Stimulated activated naive CD8-positive, alpha-beta T cell treated with anti-CD3 and anti-CD28 coated beads, Interleukin-15, amount 100 ng/mL, for 72 hours (primary cell): ENCODE data around the gene RILP.
"Not testable (repeated sequence)": the region's sequence is repeated elsewhere in the genome, so short reads cannot be mapped to it uniquely, and the experiment has no call there.

Experiments
- ATAC-seq: fragments of 150-1000 bp; cut with Tn5 transposase; 2 replicates; pipeline ENCODE4 v1.10.0; 2021; ENCODE audit warnings: mild to moderate bottlenecking, moderate library complexity
- DNase-seq, 2 donors: peaks; one replicate each; pipeline ENCODE4 v3.0.0; 2021 to 2022
- H3K27ac Mint-ChIP-seq, 2 donors: one replicate each; pipeline ENCODE4 v1.8.0; 2022; ENCODE audit warnings: mild to moderate bottlenecking in 2 of 2, mixed read lengths in 2 of 2, moderate library complexity in 2 of 2
- H3K27me3 Mint-ChIP-seq: one replicate; pipeline ENCODE4 v1.8.0; 2022; ENCODE audit warnings: mixed read lengths
- H3K4me1 Mint-ChIP-seq: one replicate; pipeline ENCODE4 v1.8.0; 2022; ENCODE audit warnings: mild to moderate bottlenecking, mixed read lengths
- H3K4me3 Mint-ChIP-seq, 2 donors: one replicate each; pipeline ENCODE4 v1.8.0; 2022; ENCODE audit warnings: mild to moderate bottlenecking in 2 of 2, mixed read lengths in 2 of 2, moderate library complexity in 1 of 2
- H3K9me3 Mint-ChIP-seq, 2 donors: one replicate each; pipeline ENCODE4 v1.8.0; 2022; ENCODE audit warnings: mixed read lengths in 2 of 2

The RILP gene

DNA sequence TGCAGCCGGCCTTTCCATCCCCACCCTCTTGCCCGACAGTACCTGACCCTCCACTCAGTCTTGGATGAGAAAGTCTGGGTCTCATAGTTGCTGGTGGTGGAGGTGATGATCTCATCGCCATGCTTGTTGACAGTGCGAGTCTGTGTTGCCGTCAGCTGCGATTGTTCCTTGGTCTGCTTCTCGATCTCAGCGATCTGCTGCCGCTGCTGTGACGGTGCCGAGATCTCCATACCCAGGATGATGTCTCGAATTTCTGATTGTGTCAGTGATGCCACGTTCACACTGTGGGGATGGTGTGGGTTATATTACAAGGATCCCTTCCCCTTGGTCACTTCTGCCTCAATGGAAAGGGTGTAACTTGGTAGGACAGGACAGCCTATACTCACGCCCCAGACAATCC, 4.1 kb upstream of the RILP start:
- ATAC-seq (no peak), DNase-seq (no peak)
- Mint-ChIP-seq H3K27me3 (no peaks in the 10 kb centered on the region), H3K9me3 (no peaks in the 10 kb centered on the region), H3K4me1 (peaks cover 31% of the 10 kb centered on the region), H3K27ac (peak overlapping the region in 1 of 2 donors; percentile 27), H3K4me3 (no peak overlapping the region)

DNA sequence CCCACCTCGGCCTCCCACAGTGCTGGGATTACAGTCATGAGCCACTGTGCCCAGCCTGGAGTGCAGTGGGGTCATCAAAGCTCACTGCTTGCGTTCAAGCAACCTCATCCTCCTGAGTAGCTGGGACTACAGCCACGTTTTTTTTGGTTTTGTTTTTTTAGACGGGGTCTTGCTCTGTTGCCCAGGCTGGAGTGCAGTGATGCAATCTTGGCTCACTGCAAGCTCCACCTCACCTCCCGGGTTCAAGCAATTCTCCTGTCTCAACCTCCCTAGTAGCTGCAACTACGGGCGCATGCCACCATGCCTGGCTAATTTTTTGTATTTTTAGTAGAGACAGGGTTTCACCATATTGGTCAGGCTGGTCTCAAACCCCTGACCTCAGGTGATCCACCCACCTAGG, 3.1 kb upstream of the RILP start:
- H3K4me3 Mint-ChIP-seq, DNase-seq, H3K27me3 Mint-ChIP-seq, H3K27ac Mint-ChIP-seq, H3K9me3 Mint-ChIP-seq, ATAC-seq: not testable (repeated sequence)
- H3K4me1 Mint-ChIP-seq, result peaks cover 39% of the 10 kb centered on the region

DNA sequence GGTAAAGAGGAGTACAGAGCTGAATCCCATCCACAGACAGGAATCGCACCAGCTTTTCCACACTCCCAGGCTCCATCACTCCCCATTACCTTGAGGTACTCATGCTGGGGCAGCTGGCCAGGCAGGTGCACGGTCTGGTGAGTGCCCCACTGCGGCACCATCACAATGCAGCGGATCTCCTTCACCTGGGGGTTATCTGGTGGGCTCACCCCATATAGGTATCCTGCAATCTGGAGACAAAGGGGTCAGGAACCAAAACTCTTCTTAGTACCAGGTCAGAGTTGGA, 1.8 kb upstream of the RILP start:
- Mint-ChIP-seq H3K4me3 (no peak overlapping the region), H3K9me3 (no peaks in the 10 kb centered on the region), H3K27ac (no peak overlapping the region)

GRCh38 chr17:1650731-1651558, 1.3 kb upstream of the RILP start:
- no peak for DNase-seq
- H3K9me3 Mint-ChIP-seq, result no peaks in the 10 kb centered on the region
- no peaks in the 10 kb centered on the region for H3K27me3 Mint-ChIP-seq
- H3K4me1 Mint-ChIP-seq, result peaks cover 55% of the 10 kb centered on the region
- H3K27ac Mint-ChIP-seq, result no peak overlapping the region
- H3K4me3 Mint-ChIP-seq, result no peak overlapping the region
- no peak for ATAC-seq

More for the DNA sequence above, 1.8 kb upstream of the RILP start:
- Mint-ChIP-seq H3K27me3 (no peaks in the 10 kb centered on the region), H3K4me1 (peaks cover 49% of the 10 kb centered on the region)
- DNase-seq, result no peak
- no peak for ATAC-seq

DNA sequence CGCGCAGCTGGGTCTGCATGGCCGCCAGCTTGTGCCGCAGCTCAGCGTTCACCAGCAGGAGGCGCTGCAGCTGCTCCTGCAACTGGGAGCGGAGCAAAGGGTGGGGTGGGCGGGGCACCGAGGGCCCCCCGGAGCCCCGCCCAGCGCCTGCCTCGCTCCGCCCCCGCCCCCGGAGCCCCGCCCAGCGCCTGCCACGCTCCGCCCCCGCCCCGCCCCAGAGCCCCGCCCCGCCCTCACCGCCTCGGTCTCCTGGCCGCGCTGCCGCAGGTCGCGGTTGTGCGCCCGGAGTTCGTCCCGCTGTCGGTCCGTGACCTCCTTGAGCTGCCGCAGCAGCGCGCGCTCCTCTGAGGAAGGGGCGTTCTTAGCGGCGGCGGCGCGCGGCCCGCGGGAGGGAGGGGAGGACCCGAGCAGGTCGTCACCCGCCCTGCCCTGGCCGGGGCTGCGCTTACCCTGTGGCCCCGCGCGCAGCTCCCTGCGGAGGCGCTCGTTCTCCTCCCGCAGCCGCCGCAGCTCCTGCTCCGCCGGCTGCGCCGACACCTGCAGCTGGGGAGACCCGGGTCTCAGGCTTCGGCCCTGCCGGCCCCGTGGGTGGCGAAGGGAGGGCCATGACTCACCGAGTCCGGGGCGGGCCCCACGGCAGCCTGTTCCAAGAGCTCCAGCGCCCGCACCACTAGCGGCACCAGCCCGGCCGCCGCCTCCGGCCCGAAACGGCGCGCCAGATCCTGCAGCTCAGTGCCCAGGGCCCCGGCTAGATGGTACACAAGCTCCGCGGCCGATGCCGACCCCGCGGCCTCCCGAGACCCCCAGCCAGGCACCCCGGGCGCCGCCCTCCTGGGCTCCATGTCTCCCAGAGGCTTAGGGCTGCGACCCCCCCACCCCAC, 463 bp downstream of the RILP start:
- H3K27ac Mint-ChIP-seq, result peak overlapping the region in 1 of 2 donors; percentile 63
- H3K4me1 Mint-ChIP-seq, result peaks cover 72% of the 10 kb centered on the region
- peak overlapping the region; percentile 69 to 89 for H3K4me3 Mint-ChIP-seq
- ATAC-seq (peak; percentile 82), DNase-seq (peak; percentile 95 to 96)
- H3K9me3 Mint-ChIP-seq, result no peaks in the 10 kb centered on the region
- no peaks in the 10 kb centered on the region for H3K27me3 Mint-ChIP-seq

GRCh38 chr17:1648173-1648962, 1.3 kb downstream of the RILP start:
- H3K4me3 Mint-ChIP-seq, result peak overlapping the region; percentile 69 to 89
- no peaks in the 10 kb centered on the region for H3K27me3 Mint-ChIP-seq
- no peak overlapping the region for H3K27ac Mint-ChIP-seq
- ATAC-seq, result peak; percentile 29
- DNase-seq, result no peak
- H3K9me3 Mint-ChIP-seq, result no peaks in the 10 kb centered on the region
- H3K4me1 Mint-ChIP-seq, result peaks cover 77% of the 10 kb centered on the region

DNA sequence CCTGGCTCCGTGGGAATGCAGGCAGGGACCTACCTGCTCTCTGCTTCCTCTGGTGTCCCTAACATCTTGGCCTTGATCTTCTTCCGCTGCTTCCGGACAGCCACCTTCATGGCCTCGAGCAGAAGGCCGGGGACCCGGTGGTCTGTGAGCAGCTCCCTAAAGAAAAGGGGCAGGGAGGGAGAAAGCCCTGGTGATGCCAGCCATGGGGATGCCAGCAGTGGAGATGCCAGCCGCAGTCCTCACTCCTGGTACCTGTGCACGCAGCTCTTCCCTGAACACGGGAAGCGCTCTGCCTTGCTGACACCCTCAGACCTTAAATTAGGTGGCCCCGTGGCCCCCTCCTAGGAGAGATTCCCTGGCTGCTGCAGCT, 1.9 kb downstream of the RILP start:
- Mint-ChIP-seq H3K27ac (no peak overlapping the region), H3K4me3 (peak overlapping the region; percentile 69 to 89), H3K27me3 (no peaks in the 10 kb centered on the region), H3K9me3 (no peaks in the 10 kb centered on the region), H3K4me1 (peaks cover 71% of the 10 kb centered on the region)
- ATAC-seq, result no peak
- DNase-seq, result no peak

DNA sequence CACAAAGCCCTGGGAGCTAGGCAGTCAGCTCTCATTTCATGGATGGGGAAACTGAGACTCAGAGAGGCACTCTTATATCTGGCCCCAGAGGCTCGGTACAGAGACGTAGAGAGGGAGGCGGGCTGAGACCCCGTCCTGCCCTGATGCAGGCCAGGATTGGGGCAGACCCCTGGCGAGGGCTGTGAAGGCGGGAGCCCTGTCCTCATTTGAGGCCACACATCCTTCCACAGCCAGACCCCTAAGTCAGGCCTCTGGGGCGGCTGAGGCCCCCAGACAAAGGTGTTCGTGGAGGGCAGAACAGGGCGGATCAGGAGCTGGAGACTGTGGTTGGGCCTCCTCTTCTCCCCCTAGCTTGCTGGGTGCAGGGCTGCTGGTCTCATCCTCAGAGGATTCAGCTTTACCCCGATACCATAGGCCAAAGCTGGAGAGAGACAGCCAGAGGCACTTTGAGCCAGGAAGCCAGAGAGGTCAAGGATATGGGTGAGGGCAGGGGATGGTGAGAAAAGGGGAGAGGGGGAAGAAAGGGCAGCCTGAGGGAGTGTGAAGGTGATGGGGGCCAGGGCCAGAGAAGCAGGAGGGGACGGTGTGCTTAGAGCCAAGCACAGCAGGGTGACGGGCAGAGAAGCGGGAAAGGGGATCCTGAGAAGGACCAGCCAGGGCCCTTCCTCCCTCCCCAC, 3.3 kb downstream of the RILP start:
- H3K27me3 Mint-ChIP-seq, result no peaks in the 10 kb centered on the region
- H3K4me3 Mint-ChIP-seq, result no peak overlapping the region
- H3K27ac Mint-ChIP-seq, result no peak overlapping the region
- ATAC-seq (no peak), DNase-seq (no peak)
- H3K4me1 Mint-ChIP-seq, result peaks cover 64% of the 10 kb centered on the region
- no peaks in the 10 kb centered on the region for H3K9me3 Mint-ChIP-seq

- peaks cover 60% of the 10 kb centered on the region for H3K4me1 Mint-ChIP-seq
- peak within 1 kb of the TSS; percentile 93 to 95 for H3K4me3 Mint-ChIP-seq
- no peak for DNase-seq
- ATAC-seq, result no peak
- H3K9me3 Mint-ChIP-seq, result no peaks in the 10 kb centered on the region
- H3K27ac Mint-ChIP-seq, result peak within 1 kb of the TSS in 1 of 2 donors; percentile 96
- no peaks in the 10 kb centered on the region for H3K27me3 Mint-ChIP-seq
These were observed 4.2 kb downstream of the RILP start, which contains the start of gene SCARF1 for GRCh38 chr17:1645207-1646171. SCARF1 (minus strand) TSS chr17:1645732; CDS start chr17:1645697, 35 bp downstream.

- no peaks in the 10 kb centered on the region for H3K27me3 Mint-ChIP-seq
- no peaks in the 10 kb centered on the region for H3K9me3 Mint-ChIP-seq
- H3K4me3 Mint-ChIP-seq, result peak overlapping the region; percentile 93 to 95
- H3K4me1 Mint-ChIP-seq, result peaks cover 52% of the 10 kb centered on the region
- peak; percentile 33 to 68 for DNase-seq
- ATAC-seq, result peak; percentile 34
- peak overlapping the region; percentile 89 to 96 for H3K27ac Mint-ChIP-seq
These were observed 5.0 kb downstream of the RILP start for GRCh38 chr17:1644493-1645206.

GRCh38 chr17:1643999-1644492, 5.6 kb downstream of the RILP start:
- H3K4me3 Mint-ChIP-seq, result peak overlapping the region; percentile 93 to 95
- H3K4me1 Mint-ChIP-seq, result peaks cover 51% of the 10 kb centered on the region
- ATAC-seq (peak; percentile 10), DNase-seq (no peak)
- H3K9me3 Mint-ChIP-seq, result no peaks in the 10 kb centered on the region
- H3K27me3 Mint-ChIP-seq, result no peaks in the 10 kb centered on the region
- H3K27ac Mint-ChIP-seq, result peak overlapping the region; percentile 89 to 96

- Mint-ChIP-seq H3K4me3 (peak overlapping the region; percentile 93 to 95), H3K27ac (no peak overlapping the region), H3K9me3 (no peaks in the 10 kb centered on the region), H3K27me3 (no peaks in the 10 kb centered on the region), H3K4me1 (peaks cover 49% of the 10 kb centered on the region)
- ATAC-seq (peak; percentile 27), DNase-seq (peak; percentile 52 to 63)
These were observed 6.2 kb downstream of the RILP start for GRCh38 chr17:1643293-1643998.

DNA sequence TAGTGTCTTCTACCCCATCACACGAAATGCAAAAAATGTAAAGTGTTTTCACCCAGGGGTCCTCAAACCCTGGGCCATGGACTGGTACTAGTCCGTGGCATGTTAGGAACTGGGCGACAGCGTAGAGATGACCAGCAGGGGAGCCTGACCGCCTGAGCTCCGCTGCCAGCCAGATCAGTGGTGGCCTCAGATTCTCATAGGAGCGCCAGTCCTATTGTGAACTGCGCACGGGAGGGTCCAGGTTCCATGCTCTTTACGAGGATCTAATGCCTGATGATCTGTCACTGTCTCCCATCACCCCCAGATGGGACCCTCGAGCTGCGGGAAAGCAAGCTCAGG, 8.6 kb downstream of the RILP start:
- no peak overlapping the region for H3K4me3 Mint-ChIP-seq

More for the DNA sequence above, 8.6 kb downstream of the RILP start:
- Mint-ChIP-seq H3K4me1 (peaks cover 28% of the 10 kb centered on the region), H3K27me3 (no peaks in the 10 kb centered on the region), H3K9me3 (no peaks in the 10 kb centered on the region), H3K27ac (peak overlapping the region in 1 of 2 donors; percentile 78)
- no peak for DNase-seq
- ATAC-seq, result no peak
